GM19193 (cell line): ENCODE data around the gene RGS11.

Experiments used
- POLR2A ChIP-seq: IDR thresholded peaks from 4 replicates; pipeline ENCODE4 v1.6.1; 2011; ENCODE audit not compliant: insufficient read depth, insufficient read length; ENCODE audit errors: extremely low read depth

Gene RGS11

GRCh38 chr16:287981-288920, 12.5 kb upstream of the RGS11 start:
- no peak for TF ChIP-seq POLR2A

GRCh38 chr16:287298-287811, 11.6 kb upstream of the RGS11 start:
- TF ChIP-seq POLR2A: no peak

GRCh38 chr16:286491-287297, 10.9 kb upstream of the RGS11 start:
- no peak for TF ChIP-seq POLR2A

DNA sequence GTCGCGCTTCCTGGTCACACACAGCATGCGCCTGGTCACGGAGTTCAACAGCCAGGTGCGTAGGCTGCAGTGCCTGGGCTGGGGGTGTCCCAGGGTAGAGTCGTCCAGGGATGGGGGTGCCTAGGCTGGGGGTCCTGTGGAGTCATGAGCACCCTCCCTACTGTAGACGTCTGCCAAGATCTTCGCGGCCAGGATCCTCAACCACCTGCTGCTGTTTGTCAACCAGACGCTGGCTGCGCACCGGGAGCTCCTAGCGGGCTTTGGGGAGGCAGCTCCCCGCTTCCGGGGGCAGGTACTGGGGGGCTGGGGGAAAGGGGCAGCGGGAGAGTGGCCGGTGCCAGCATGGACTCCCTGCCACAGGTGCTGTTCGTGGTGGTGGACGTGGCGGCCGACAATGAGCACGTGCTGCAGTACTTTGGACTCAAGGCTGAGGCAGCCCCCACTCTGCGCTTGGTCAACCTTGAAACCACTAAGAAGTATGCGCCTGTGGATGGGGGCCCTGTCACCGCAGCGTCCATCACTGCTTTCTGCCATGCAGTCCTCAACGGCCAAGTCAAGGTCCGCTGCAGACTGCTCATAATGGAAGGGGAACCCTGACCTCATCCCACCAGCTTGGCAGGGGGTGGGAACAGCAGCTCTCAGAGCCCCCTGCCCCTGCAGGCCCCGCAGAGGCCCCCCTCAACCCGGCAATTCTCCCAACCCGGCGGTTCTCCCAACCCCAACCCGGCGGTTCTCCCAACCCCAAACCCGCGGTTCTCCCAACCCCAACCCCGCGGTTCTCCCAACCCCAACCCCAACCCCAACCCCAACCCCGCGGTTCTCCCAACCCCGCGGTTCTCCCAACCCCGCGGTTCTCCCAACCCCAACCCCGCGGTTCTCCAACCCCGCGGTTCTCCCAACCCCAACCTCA, 9.7 kb upstream of the RGS11 start:
- no peak for TF ChIP-seq POLR2A

DNA sequence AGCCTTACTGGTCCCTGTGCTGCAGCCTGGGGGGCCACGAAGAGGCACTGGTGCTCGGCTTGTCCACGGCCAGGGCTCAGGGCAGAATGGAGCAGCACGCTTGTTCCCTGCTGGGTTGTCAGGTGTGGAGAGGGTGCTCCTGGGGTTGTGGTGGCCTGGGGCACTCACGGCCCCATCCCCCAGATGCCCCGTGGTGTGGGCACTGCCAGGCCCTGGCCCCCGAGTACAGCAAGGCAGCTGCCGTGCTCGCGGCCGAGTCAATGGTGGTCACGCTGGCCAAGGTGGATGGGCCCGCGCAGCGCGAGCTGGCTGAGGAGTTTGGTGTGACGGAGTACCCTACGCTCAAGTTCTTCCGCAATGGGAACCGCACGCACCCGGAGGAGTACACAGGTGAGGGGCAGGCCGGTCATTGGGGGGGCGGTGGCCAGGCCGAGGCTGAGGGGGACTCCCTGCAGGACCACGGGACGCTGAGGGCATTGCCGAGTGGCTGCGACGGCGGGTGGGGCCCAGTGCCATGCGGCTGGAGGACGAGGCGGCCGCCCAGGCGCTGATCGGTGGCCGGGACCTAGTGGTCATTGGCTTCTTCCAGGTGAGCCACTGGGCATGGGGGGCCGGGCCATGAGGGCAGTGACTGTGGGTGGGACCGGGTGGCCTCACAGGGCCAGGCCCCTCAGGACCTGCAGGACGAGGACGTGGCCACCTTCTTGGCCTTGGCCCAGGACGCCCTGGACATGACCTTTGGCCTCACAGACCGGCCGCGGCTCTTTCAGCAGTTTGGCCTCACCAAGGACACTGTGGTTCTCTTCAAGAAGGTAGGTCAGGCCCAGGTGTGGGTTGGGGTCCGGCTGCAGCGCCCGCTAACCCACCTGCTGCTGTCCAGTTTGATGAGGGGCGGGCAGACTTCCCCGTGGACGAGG, 8.7 kb upstream of the RGS11 start:
- TF ChIP-seq POLR2A: no peak

- no peak for TF ChIP-seq POLR2A
Observed at GRCh38 chr16:283033-283805, 7.5 kb upstream of the RGS11 start, which contains the start of gene PDIA2. Gene PDIA2 (plus strand): TSS chr16:283164. CDS start chr16:283170, 6 bp downstream.

DNA sequence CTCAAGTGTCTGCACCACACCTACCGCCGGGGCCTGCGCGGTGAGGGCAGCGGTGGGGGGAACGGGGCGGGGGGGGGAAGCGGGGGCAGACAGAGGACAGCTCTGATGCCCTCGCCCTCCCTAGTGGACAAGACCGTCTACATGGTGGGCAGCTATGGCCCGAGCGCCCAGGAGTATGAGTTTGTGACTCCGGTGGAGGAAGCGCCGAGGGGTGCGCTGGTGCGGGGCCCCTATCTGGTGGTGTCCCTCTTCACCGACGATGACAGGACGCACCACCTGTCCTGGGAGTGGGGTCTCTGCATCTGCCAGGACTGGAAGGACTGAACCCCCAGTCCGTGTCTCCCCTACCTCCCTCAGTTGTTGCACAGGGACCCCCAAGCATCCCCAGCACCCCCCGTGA, 6.7 kb upstream of the RGS11 start:
- TF ChIP-seq POLR2A: no peak

GRCh38 chr16:281660-282255, 6.0 kb upstream of the RGS11 start:
- no peak for TF ChIP-seq POLR2A

GRCh38 chr16:280991-281659, 5.4 kb upstream of the RGS11 start:
- TF ChIP-seq POLR2A: no peak

GRCh38 chr16:280552-280951, 4.8 kb upstream of the RGS11 start, which contains the start of gene ARHGDIG:
Gene ARHGDIG (plus strand): TSS chr16:280591. CDS start chr16:280681, 90 bp downstream.
- TF ChIP-seq POLR2A: no peak

- TF ChIP-seq POLR2A: no peak
Observed at GRCh38 chr16:280005-280460, 4.3 kb upstream of the RGS11 start.
